ENCODE data around the gene ACTC1.

GRCh38 chr15:34769711-34770110 lies 25.6 kb downstream of the ACTC1 start:
- TF ChIP-seq RAD21 (CRISPR knock-in tag; IDR thresholded peaks at IDR 0.05) (no peak), CEBPZ (IDR thresholded peaks at IDR 0.05; ENCODE audit: low read length) (no peak)

Measured in HepG2 (cell line).